Measurements from ENCODE around the gene NCAPD3. TPM values are rescaled to one million over a fixed set of nuclear protein-coding genes. Genes with fewer than 3 reads are reported as not detected.

Gene NCAPD3
- total and polyA plus RNA-seq, 9 of the 15 experiments (the other 6 are each of a cell fraction or from before 2014, with no cell fraction given), result 23.6 to 80.6 (median 58.6) TPM

- Histone ChIP-seq H3K27me3 (ENCODE audit: control insufficient read depth in 2 of 2, insufficient read depth in 2 of 2, low read length in 2 of 2) (no peaks in the 10 kb centered on the region), H3K79me2 (ENCODE audit: control insufficient read depth, insufficient read depth, low read length) (no peaks in the 10 kb centered on the region), H3K4me2 (ENCODE audit: insufficient read depth, low read length) (no peak overlapping the region), H3K27ac (ENCODE audit: extremely low read depth, low read depth, low read length) (no peak overlapping the region), H3K9me1 (ENCODE audit: control insufficient read depth, insufficient read depth, low read length) (no peaks in the 10 kb centered on the region), H3K36me3 (ENCODE audit: control insufficient read depth, insufficient read depth, low read length) (peaks cover 89% of the 10 kb centered on the region), H3K4me1 (replicated peaks in 1 of 2; ENCODE audit: control insufficient read depth in 2 of 2, insufficient read depth in 2 of 2, low read length in 2 of 2) (no peaks in the 10 kb centered on the region), H2AFZ (ENCODE audit: low read depth, low read length) (no peak overlapping the region), H3K4me3 (no peak overlapping the region), H4K20me1 (replicated peaks; ENCODE audit: control insufficient read depth, insufficient read depth, low read length) (0 out of 2 replicates have a peak, but pooled peaks cover 3% of the 10 kb centered on the region), H3K9me3 (replicated peaks; ENCODE audit: control insufficient read depth, insufficient read depth, low read depth, low read length) (no peaks in the 10 kb centered on the region), H3K9ac (ENCODE audit: insufficient read depth in 1 of 2, low read depth in 2 of 2, low read length in 2 of 2) (no peak overlapping the region)
- FAIRE-seq (no peak), ATAC-seq (no peak), DNase-seq (ENCODE audit: extremely low read depth in 1 of 4, low spot score in 3 of 4) (no peak)
- intact Hi-C loops (cut with micrococcal nuclease), result no loop called here
- in situ Hi-C loops (cut with MboI), result no loop called here
- ChIA-PET POLR2A (no interaction called here), CTCF (ENCODE audit: low intra/inter-chr PET ratio) (no interaction called here)
- no TSS peak for BruUV-seq (replicated peaks)
- 95% methylated on average over 27 of the region's 30 CpGs for WGBS (ENCODE audit: insufficient coverage, low coverage, missing lambda C conversion rate)
- no peak for TF ChIP-seq MTA3 (IDR thresholded peaks at IDR 0.05; ENCODE audit: borderline replicate concordance)
- no peak for TF ChIP-seq HMGXB4 (CRISPR knock-in tag; IDR thresholded peaks at IDR 0.05)
- no peak for TF ChIP-seq NELFE (IDR thresholded peaks at IDR 0.05; ENCODE audit: insufficient read depth, insufficient read length)
- TF ChIP-seq PRMT5 (CRISPR knock-in tag; IDR thresholded peaks at IDR 0.05), result no peak
- TF ChIP-seq, protein P1, sequence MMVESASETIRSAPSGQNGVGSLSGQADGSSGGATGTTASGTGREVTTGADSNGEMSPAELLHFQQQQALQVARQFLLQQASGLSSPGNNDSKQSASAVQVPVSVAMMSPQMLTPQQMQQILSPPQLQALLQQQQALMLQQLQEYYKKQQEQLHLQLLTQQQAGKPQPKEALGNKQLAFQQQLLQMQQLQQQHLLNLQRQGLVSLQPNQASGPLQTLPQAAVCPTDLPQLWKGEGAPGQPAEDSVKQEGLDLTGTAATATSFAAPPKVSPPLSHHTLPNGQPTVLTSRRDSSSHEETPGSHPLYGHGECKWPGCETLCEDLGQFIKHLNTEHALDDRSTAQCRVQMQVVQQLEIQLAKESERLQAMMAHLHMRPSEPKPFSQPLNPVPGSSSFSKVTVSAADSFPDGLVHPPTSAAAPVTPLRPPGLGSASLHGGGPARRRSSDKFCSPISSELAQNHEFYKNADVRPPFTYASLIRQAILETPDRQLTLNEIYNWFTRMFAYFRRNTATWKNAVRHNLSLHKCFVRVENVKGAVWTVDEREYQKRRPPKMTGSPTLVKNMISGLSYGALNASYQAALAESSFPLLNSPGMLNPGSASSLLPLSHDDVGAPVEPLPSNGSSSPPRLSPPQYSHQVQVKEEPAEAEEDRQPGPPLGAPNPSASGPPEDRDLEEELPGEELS (CRISPR knock-in tag; IDR thresholded peaks at IDR 0.05; ENCODE audit: borderline replicate concordance), result no peak
- peak; percentile 67 for TF ChIP-seq RBM22 (IDR thresholded peaks at IDR 0.05; ENCODE audit: low read depth, low read length, poor library complexity, severe bottlenecking)
- no peak for TF ChIP-seq ESRRB (CRISPR knock-in tag; IDR thresholded peaks at IDR 0.05; ENCODE audit: borderline replicate concordance)
- TF ChIP-seq NEUROD1 (IDR thresholded peaks at IDR 0.05; ENCODE audit: borderline replicate concordance, low read depth, low read length, partially characterized antibody), result no peak
- no peak for TF ChIP-seq KHSRP (IDR thresholded peaks at IDR 0.05)
- no peak for TF ChIP-seq MIER1 (IDR thresholded peaks at IDR 0.05; ENCODE audit: low read depth)
- TF ChIP-seq MCM7 (IDR thresholded peaks at IDR 0.05), result no peak
- no peak for TF ChIP-seq TFE3 (CRISPR knock-in tag; IDR thresholded peaks at IDR 0.05)
- TF ChIP-seq PTBP1 (IDR thresholded peaks at IDR 0.05; ENCODE audit: low read depth, low read length), result no peak
- TF ChIP-seq POLR2G (IDR thresholded peaks at IDR 0.05; ENCODE audit: low read depth, low read length), result peak; percentile 59
- TF ChIP-seq POLR2A (conservative IDR thresholded peaks at IDR 0.05), result peak; percentile 38; the same call in 1 of the 2 replicates
- TF ChIP-seq RCOR1 (IDR thresholded peaks at IDR 0.05; ENCODE audit: borderline replicate concordance in 1 of 2, low read depth in 2 of 2, low read length in 2 of 2), result no peak
- TF ChIP-seq SPI1 (IDR thresholded peaks at IDR 0.05; ENCODE audit: borderline replicate concordance, low read depth, low read length), result no peak
- TF ChIP-seq BRD9 (IDR thresholded peaks at IDR 0.05; ENCODE audit: low read depth, partially characterized antibody), result no peak
- TF ChIP-seq CBX3 (IDR thresholded peaks at IDR 0.05; ENCODE audit: borderline replicate concordance in 1 of 2, low read length in 2 of 2), result no peak
These were observed 70.4 kb downstream of the NCAPD3 start for GRCh38 chr11:134153147-134153905.
